BE2C (cell line): ENCODE data around the gene KSR1.

Experiments
- DNase-seq: peaks from one replicate; pipeline ENCODE4 v3.0.0-alpha.2; 2020
- H3K27me3 ChIP-seq: fragments of 250-450 bp; sonication (Bioruptor Pico); 2 replicates; pipeline ENCODE4 v1.5.1; 2020; ENCODE audit warnings: mild to moderate bottlenecking
- H3K36me3 ChIP-seq: fragments of 250-450 bp; sonication (Bioruptor Pico); 2 replicates; pipeline ENCODE4 v1.5.1; 2020; ENCODE audit warnings: mild to moderate bottlenecking
- H3K4me1 ChIP-seq: fragments of 250-450 bp; sonication (Bioruptor Pico); 2 replicates; pipeline ENCODE4 v1.5.1; 2020
- H3K4me3 ChIP-seq: 2 replicates; pipeline ENCODE4 v1.5.1; 2011; ENCODE audit warnings: low read depth, low read length
- H3K9me3 ChIP-seq: fragments of 250-450 bp; sonication (Bioruptor Pico); 2 replicates; pipeline ENCODE4 v1.5.1; 2020
- CTCF ChIP-seq: IDR thresholded peaks from 2 replicates; pipeline ENCODE4 v1.5.1; 2012; ENCODE audit warnings: mild to moderate bottlenecking, low read depth, low read length

The KSR1 gene

GRCh38 chr17:27569257-27569722 is 113.0 kb downstream of the KSR1 start:
- Histone ChIP-seq H3K36me3 (no peaks in the 10 kb centered on the region), H3K4me3 (no peak overlapping the region), H3K9me3 (no peaks in the 10 kb centered on the region), H3K27me3 (no peaks in the 10 kb centered on the region), H3K4me1 (peaks cover 5% of the 10 kb centered on the region; the same call in 1 of the 2 replicates)
- TF ChIP-seq CTCF = peak; percentile 64
- DNase-seq = peak; percentile 53

GRCh38 chr17:27569884-27570577 is 113.8 kb downstream of the KSR1 start:
- Histone ChIP-seq H3K27me3 (no peaks in the 10 kb centered on the region), H3K9me3 (no peaks in the 10 kb centered on the region), H3K4me3 (no peak overlapping the region), H3K4me1 (peaks cover 5% of the 10 kb centered on the region; the same call in 1 of the 2 replicates), H3K36me3 (no peaks in the 10 kb centered on the region)
- DNase-seq = no peak
- TF ChIP-seq CTCF = no peak

GRCh38 chr17:27570578-27570914 is 114.3 kb downstream of the KSR1 start:
- no peaks in the 10 kb centered on the region for H3K27me3 ChIP-seq
- no peak for TF ChIP-seq CTCF
- DNase-seq = no peak
- no peaks in the 10 kb centered on the region for H3K9me3 ChIP-seq
- peaks cover 5% of the 10 kb centered on the region; the same call in 1 of the 2 replicates for H3K4me1 ChIP-seq
- H3K4me3 ChIP-seq = no peak overlapping the region
- H3K36me3 ChIP-seq = no peaks in the 10 kb centered on the region

DNA sequence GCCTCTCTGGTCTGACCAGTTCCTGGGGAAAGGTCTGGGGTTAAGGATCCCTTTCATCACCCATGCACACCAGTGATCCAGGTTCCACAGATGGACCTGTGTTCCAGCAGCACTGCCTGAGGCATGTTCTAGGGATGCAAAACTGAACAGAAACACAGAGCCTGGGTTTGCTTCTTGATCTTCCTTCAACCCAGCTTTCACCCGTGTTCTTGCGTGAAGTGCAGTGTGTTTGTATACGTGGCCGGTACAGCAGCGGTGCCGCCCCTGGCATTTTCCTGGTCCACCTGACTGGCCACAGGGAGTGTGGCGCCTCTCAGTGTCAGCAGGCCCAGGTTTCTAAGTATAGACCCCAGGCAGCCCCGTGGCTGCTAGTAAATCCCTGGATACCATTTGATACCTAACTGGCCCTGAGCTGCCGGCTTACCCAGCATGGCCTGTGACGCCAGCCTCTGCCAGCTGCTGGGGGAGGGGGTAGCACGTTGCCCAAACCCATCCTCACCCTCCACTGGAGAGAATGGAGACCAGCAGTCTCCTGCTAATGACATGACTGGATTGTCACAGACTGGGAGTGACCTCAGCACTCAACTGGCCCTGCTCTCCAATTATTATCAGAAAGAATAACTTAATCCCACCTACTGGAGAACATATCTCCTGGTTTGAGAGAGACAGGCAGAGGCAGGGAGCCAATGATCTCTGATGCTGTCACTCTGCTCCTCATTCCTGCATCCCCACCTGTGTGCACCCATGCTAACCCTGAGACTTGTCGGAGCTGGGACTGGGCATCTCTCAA is 115.5 kb downstream of the KSR1 start:
- no peak for DNase-seq
- Histone ChIP-seq H3K4me3 (no peak overlapping the region), H3K27me3 (no peaks in the 10 kb centered on the region), H3K9me3 (no peaks in the 10 kb centered on the region), H3K4me1 (peaks cover 12% of the 10 kb centered on the region; the same call in 1 of the 2 replicates), H3K36me3 (no peaks in the 10 kb centered on the region)
- TF ChIP-seq CTCF = no peak

GRCh38 chr17:27572665-27573064 is 116.4 kb downstream of the KSR1 start:
- TF ChIP-seq CTCF = no peak
- peaks cover 19% of the 10 kb centered on the region for H3K4me1 ChIP-seq
- no peak overlapping the region for H3K4me3 ChIP-seq
- no peaks in the 10 kb centered on the region for H3K27me3 ChIP-seq
- no peaks in the 10 kb centered on the region for H3K36me3 ChIP-seq
- H3K9me3 ChIP-seq = no peaks in the 10 kb centered on the region
- DNase-seq = no peak

- Histone ChIP-seq H3K4me1 (peaks cover 25% of the 10 kb centered on the region), H3K4me3 (no peak overlapping the region), H3K27me3 (no peaks in the 10 kb centered on the region), H3K36me3 (no peaks in the 10 kb centered on the region), H3K9me3 (no peaks in the 10 kb centered on the region)
- no peak for TF ChIP-seq CTCF
- DNase-seq = no peak
These were observed 117.3 kb downstream of the KSR1 start for GRCh38 chr17:27573548-27573947.
